HG02840 (cell line): ENCODE data around the gene FANCI.
A peak's percentile ranks its signal among the peaks of the same experiment; 100 is the strongest.
"Not testable (repeated sequence)": the region's sequence is repeated elsewhere in the genome, so short reads cannot be mapped to it uniquely, and the experiment has no call there.

Source experiments
- ATAC-seq: cut with Tn5 transposase; IDR thresholded peaks from one replicate; pipeline ENCODE4 v1.9.1; 2021; ENCODE audit warnings: mild to moderate bottlenecking, moderate library complexity, moderate number of reproducible peaks; ENCODE audit not compliant: unreplicated experiment, low FRiP score

The FANCI gene

GRCh38 chr15:89218531-89218930 is 25.2 kb upstream of the FANCI start:
- ATAC-seq, result no peak

- no peak for ATAC-seq
Measured at GRCh38 chr15:89221543-89221942, 22.2 kb upstream of the FANCI start, which contains the start of gene RLBP1. TSS of gene RLBP1 (minus strand) at chr15:89221579. CDS start at chr15:89218975, 2,604 bp downstream.

- no peak for ATAC-seq
Measured at GRCh38 chr15:89225588-89225987, 18.2 kb upstream of the FANCI start.

- ATAC-seq, result no peak
Measured at GRCh38 chr15:89226359-89227221, 17.2 kb upstream of the FANCI start.

GRCh38 chr15:89227425-89227824 is 16.4 kb upstream of the FANCI start:
- no peak for ATAC-seq

GRCh38 chr15:89230277-89230676 is 13.5 kb upstream of the FANCI start:
- ATAC-seq, result no peak

- no peak for ATAC-seq
Measured at GRCh38 chr15:89231832-89232231, 11.9 kb upstream of the FANCI start.

- not testable (repeated sequence) for ATAC-seq
Measured at GRCh38 chr15:89239883-89240810, 3.6 kb upstream of the FANCI start.

- no peak for ATAC-seq
Measured at GRCh38 chr15:89243046-89243690, 611 bp upstream of the FANCI start.

- peak; percentile 18 for ATAC-seq
Measured at GRCh38 chr15:89244574-89244903, 760 bp downstream of the FANCI start.

GRCh38 chr15:89247446-89247845 is 3.7 kb downstream of the FANCI start:
- no peak for ATAC-seq

- ATAC-seq, result no peak
Measured at GRCh38 chr15:89248584-89248983, 4.8 kb downstream of the FANCI start.

- ATAC-seq, result not testable (repeated sequence)
Measured at GRCh38 chr15:89250142-89250541, 6.4 kb downstream of the FANCI start.

GRCh38 chr15:89277281-89277680 is 33.5 kb downstream of the FANCI start:
- ATAC-seq, result not testable (repeated sequence)

- ATAC-seq, result no peak
Measured at GRCh38 chr15:89278307-89278706, 34.5 kb downstream of the FANCI start.

GRCh38 chr15:89282631-89283030 is 38.9 kb downstream of the FANCI start:
- no peak for ATAC-seq

GRCh38 chr15:89283201-89283600 is 39.4 kb downstream of the FANCI start:
- no peak for ATAC-seq

- ATAC-seq, result no peak
Measured at GRCh38 chr15:89291934-89292438, 48.2 kb downstream of the FANCI start.

- ATAC-seq, result no peak
Measured at GRCh38 chr15:89293012-89293411, 49.2 kb downstream of the FANCI start.

- ATAC-seq, result no peak
Measured at GRCh38 chr15:89299896-89300295, 56.1 kb downstream of the FANCI start.
